GM18951 (cell line): ENCODE data around the gene SARS2.

ENCODE experiments used
- POLR2A ChIP-seq: IDR thresholded peaks from 4 replicates; pipeline ENCODE4 v1.6.1; 2011; ENCODE audit warnings: mild to moderate bottlenecking; ENCODE audit not compliant: insufficient read length, insufficient read depth; ENCODE audit errors: extremely low read depth
- in situ Hi-C: fragments of 300-500 bp; cut with MboI; formaldehyde crosslinking; loops from one replicate; pipeline ENCODE4 v1.12.0; 2022; ENCODE audit warnings: low sequenced_read_pairs, mixed read lengths, inconsistent platforms; ENCODE audit not compliant: unreplicated experiment

Gene SARS2

GRCh38 chr19:38918526-38918925 is 12.0 kb downstream of the SARS2 start:
- no peak for TF ChIP-seq POLR2A
- in situ Hi-C loops = no loop called here

DNA sequence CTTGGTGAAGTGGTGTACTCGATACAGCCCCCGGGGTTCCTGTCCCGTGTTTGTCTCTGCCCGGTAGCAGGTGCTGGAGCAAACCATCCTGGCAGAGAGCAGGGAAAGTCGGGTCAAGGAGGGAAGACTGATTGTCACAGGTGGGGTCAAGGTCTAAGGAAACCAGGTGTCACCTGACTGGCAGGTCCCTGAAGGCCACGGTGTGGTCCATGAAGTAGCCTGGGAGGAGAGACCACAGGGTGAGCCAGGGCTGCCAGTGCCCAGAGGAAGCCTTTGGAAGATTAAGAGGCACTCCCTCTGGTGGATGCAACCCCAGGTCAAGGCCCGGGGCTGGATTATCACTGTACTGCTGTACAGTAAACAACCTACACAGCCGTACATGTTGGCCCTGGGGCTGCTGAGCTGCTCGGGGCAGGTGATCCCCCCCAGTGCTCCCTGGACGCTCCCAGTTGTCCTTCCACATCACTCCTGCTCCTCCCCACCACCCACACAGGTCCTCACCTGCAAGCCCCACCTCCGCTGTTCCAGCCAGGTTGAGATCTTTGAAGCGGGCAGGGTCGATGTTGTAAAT is 12.6 kb downstream of the SARS2 start:
- TF ChIP-seq POLR2A = no peak
- in situ Hi-C loops = no loop called here

DNA sequence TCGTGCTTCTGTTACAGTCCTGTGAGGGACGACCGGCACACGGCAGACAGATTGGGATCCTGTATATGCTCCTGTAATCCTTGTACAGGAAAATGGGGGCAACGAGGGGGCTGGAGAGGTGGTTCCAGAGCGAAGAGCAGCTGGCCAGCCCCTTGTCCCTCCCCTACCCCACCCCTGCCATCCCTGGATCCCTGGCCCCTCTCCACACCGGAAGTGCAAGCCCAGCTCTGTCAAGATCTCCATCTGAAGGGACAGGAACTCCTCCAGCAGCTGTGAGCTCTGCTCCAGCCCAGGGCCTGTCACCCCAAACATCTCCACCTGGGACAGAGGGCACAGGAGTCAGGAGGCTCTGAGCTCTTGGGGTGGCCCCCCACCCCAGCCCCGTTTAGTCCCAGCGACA is 13.0 kb downstream of the SARS2 start:
- in situ Hi-C loops = no loop called here
- TF ChIP-seq POLR2A = no peak

- in situ Hi-C loops = no loop called here
- no peak for TF ChIP-seq POLR2A
Observed at GRCh38 chr19:38915329-38916321, 14.9 kb downstream of the SARS2 start.

DNA sequence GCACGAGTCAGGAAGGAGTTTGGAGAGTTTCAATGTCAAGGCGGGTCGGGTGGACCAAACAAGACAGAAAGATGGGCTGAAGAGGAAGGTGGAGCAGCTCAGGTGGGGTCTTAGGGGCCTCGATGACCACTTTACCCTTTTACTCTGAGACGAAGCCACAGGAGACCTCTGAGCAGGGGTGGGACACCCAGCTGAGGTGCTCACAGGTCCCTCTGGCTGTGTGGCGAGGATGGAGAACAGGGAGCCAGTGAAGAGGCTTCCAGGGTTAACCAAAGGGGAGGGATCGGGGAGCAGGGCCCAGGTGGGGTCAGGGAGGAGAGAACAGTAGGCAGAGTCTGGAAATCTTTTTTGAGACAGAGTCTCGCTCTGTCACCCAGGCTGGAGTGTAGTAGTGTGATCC is 16.6 kb downstream of the SARS2 start:
- in situ Hi-C loops = no loop called here
- TF ChIP-seq POLR2A = no peak

- TF ChIP-seq POLR2A = no peak
- in situ Hi-C loops = no loop called here
Observed at GRCh38 chr19:38912600-38913514, 17.7 kb downstream of the SARS2 start.

GRCh38 chr19:38911388-38912001 is 19.1 kb downstream of the SARS2 start:
- no peak for TF ChIP-seq POLR2A
- in situ Hi-C loops = no loop called here

DNA sequence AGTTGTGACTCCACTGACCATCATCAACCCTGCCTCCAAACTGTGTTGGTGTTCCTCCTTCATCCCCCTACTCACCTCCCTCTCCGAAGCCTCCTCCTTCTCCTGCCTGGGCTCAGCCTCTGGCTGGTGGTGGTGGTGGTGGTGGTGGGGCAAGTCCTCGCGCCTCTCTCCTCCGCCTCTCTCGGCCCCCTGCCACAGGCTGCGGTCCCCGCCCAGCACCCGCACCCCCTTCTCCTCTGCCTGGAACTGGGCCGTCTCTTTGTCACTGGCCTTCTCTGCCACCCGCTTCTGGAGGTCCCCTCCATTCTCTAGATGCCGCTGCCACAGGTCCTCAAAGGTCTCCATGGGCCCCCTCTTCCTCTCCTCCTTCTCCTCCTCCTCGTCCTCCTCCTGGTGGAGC is 20.1 kb downstream of the SARS2 start:
- in situ Hi-C loops = no loop called here
- no peak for TF ChIP-seq POLR2A

DNA sequence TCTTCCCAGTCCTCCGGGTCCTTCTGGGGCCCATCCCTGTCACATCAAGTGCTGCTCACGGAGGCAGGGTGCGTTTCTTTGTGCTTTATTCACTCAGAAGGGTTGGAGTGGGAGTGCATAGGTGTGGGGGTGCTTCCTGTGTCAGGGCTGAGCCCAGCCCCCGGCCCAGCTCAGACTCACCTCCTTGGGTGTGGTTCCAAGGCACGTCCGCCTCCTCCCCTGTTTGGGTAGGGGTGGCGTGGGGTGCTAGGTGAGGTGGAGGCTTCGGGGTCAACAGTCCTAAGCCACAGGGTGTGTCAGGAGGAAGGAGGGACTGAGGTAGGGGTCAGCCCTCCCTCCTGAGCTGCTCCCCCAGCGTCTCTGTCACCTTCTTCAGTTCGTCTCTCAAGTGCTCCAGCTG is 21.7 kb downstream of the SARS2 start:
- in situ Hi-C loops = no loop called here
- TF ChIP-seq POLR2A = no peak

- in situ Hi-C loops = no loop called here
- no peak for TF ChIP-seq POLR2A
Observed at GRCh38 chr19:38907670-38908069, 22.9 kb downstream of the SARS2 start.

DNA sequence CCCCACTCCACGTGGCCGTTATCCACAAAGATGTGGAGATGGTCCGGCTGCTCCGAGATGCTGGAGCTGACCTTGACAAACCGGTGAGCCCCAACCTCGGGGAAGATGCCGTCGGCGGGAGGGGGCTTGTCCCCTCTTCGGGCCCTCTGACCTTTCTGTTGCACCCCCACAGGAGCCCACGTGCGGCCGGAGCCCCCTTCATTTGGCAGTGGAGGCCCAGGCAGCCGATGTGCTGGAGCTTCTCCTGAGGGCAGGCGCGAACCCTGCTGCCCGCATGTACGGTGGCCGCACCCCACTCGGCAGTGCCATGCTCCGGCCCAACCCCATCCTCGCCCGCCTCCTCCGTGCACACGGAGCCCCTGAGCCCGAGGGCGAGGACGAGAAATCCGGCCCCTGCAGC is 23.3 kb downstream of the SARS2 start:
- no peak for TF ChIP-seq POLR2A
- in situ Hi-C loops = no loop called here

DNA sequence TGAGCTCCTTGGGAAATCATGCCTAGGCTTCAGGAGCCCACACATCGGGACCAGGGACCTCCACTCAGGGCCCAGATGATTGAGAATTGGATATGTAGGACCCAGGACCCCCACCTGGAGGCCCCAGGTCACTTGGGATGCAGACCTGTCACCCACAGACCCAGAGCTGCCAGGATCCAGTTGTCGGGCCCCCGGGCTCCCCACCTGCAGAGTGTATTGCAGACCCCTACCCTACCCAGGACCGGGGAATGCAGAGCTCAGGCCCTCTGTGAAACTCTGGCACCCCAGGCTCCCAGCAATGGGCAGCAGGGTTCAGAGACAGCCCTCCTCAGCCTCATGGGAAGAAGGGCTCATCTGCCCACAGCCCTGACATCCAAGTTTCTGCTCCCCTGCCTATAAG is 24.9 kb downstream of the SARS2 start:
- in situ Hi-C loops = no loop called here
- no peak for TF ChIP-seq POLR2A
